Inferior parietal cortex (tissue), 1 donor: ENCODE results near the gene UVRAG.

ENCODE experiments used
- DNase-seq: peaks from one replicate; pipeline ENCODE4 v3.0.0-alpha.2; 2016; ENCODE audit errors: extremely low spot score

The UVRAG gene

GRCh38 chr11:76190376-76190775 is 375.4 kb downstream of the UVRAG start:
- DNase-seq, result no peak
